HG03521 (cell line): ENCODE measurements around the gene ME3.

Experiments
- ATAC-seq: cut with Tn5 transposase; IDR thresholded peaks from one replicate; pipeline ENCODE4 v1.9.1; 2021; ENCODE audit warnings: mild to moderate bottlenecking, moderate library complexity; ENCODE audit not compliant: unreplicated experiment

ME3 gene

DNA sequence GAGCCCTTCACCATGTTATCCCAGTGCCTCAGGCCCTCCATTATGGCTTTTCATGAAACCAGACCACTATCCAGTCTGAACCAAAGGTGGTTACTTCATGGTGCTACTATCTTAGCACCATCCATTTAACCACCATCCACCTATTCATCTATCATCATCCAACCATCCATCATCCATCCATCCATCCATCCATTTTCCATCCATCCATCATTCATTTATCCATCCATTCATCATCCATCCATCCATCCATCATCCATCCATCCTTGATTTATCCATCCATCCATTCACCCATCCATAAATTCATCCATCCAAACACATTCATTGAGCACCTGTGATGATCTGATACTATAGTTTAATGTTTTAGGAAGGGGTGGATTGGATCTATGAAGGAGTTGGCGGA is 204.2 kb downstream of the ME3 start:
- no peak for ATAC-seq

DNA sequence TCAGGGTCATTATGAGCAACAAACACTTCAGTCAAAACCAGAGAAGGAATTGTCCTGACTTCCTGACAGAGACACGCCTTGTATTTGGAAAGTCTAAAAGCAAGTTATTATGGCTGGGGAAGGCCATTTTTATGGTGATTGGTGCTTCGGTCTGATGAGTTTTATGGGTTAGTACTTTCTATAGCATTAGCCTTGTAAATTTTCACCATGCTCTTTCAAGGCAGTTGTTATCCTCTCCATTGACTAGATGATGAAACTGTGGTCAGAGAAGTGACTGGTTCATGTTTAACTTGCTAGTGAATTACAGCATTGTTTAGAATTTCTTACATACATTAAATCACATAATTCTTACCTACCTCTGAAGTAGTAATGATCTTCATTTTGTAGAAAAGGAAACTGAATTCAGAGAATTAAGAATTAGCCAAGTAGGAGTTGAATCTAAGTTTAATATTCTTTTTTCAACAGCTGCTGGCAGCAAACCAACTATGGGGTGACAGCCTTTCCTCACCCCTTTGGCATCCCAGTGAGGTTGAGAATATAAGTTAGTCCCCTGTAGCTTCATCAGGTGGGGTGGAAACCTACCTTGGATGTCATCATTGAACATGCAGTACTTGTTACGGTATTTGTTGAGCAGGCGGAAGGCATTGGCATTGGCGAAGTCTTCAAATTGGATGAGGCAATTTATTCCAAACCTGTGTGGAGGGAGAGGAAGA is 207.8 kb downstream of the ME3 start:
- ATAC-seq = no peak

DNA sequence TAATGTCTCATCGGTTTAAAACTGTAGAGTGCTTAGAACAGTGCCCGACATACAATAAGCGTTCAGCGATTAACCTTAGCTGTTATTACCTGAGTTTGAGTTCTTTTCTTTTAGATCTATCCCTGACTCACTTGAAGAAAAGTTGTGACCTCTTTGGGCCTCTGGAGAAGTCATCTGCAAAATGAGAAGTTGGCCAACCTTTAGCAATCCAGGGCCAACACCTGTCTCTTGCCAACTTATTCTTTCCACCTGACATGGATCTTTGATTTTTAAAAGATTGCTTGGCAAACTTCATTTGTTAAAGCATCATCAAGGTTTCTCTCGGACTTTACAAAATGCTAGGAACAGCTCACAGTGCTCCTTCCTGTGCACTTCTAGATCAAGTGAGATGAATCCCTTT is 208.5 kb downstream of the ME3 start:
- ATAC-seq = no peak

DNA sequence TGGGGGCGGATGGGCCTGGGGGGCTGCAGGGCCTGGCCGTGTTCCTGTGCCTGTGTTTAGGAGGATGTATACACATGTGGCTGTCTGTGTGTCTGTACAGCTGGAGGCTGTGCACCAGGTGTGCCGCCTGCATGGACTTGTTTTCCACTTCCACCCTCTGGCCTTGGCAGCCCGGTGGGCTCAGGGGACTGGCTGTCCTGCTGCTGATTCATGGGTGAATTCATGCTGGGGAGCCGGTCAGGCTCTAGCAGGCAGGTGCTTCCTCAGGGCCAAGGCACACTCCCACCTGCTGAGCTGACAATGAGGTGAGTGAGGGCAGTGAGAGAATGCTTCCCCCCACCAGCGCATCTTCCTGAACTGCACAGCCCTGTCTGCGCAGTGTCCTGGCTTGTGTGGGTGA is 209.3 kb downstream of the ME3 start:
- no peak for ATAC-seq

DNA sequence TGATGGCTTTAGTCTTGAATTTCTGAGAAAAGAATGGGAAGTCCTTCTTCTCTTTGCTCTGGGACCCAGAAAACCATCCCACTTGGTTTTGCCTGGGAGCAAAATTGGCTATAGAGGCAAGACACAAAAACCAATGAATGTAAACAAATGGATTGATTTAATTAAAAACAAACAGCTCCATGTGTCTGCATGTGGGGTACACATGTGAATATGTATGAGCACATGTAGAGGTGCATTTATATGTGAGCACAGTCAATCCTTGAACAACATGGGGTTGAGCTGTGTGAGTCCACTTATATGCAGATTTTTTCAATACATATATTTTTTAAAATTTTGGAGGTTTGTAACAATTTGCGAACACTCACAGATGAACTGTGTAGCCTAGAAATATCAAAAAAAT is 210.5 kb downstream of the ME3 start:
- no peak for ATAC-seq

DNA sequence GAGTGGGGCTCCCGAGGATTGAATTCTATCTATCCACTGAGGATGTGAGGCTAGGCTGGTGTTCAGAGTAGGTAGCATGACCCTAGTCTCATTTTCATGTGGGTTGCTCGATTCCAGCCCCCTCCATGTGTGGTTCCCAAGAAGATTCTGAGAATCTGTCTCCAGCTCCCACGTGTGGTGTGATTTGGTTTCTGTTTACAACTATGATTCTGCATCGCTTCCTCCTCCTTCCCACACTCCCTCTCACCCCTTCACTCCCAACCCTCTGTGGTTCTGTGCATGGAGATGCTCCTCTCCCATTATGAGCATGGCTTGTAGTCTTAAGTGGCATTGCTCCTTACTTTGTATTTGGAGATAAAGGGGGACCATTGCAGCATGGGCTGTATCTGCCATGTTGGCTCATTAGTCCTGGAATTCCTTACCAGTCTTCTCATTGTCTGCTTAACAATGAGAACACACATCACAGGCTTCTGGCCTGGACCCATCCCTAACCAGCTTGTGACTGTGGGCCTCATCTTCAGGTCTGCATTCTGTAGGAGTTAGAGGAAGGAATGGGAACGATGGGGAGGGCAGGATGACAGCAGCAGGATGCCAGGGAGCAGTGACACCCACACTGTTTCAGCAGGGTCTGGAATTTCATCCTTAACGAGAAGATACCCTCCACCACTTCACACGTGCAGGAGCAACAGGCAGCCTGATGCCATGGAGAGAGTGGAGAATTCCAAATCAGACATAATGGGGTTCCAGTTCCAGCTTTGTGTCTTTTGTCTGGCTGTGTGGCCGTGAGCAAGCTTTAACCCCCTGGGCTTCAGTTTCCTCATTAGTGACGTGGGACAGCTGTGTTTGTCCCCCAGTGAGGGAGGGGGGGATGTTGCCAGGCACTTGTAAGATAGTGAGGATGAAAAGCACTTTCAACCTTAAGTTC is 211.7 kb downstream of the ME3 start:
- ATAC-seq = no peak

DNA sequence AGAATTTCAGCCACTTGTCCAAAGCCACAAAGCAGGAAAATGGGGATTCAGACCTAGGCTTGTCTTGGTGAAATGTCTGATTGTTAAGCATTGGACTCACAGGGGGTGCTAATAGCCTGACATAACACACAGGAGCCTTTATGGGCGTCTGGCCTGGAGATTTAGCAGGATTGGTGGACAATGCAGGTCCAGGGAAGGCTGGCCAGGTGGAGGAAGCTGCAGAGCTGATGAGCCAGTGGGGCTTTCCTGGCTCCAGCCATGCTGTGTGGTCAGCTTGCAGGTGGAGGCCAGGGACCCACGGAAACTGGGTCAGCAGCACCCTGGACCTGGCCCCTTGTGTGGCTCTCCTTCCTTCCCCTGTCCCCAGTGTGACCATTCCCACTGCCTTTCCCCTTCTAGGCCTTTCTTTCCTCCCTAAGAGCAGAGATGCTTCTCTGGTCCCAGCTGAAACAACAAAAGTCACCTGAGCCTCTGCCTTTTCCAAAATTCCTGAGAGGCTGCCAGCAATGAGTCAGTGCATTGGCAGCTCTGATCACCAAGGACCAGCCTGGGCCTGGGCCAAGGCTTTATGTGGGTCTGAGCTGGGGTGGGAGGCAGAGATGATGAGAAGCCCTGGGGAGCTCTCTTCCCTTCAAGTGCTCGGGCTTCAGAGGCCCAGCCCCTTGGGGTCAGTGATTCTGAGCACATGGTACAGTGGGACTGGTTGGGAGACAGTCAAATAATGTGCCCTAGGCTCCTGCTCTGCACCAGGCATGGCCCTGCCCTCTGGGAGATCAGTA is 212.5 kb downstream of the ME3 start:
- ATAC-seq = no peak

DNA sequence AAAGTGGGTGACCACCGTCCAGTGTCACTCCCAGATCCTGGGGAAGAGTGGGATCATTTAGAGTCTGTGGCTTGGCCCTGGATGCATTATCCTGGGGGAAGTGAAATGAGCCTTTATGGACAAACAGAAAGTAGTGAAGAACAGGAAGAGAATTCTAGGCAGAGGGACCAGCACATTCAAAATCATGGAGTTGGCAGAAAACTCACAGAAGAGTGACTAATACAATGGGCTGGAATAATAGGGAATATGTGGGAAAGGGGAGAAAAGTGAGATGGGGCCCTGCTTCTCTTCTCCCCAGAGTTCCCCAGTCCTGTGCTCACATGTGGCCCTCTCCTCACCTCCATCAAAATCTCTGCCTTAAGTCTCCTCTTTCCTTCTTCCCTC is 213.4 kb downstream of the ME3 start:
- ATAC-seq = no peak

DNA sequence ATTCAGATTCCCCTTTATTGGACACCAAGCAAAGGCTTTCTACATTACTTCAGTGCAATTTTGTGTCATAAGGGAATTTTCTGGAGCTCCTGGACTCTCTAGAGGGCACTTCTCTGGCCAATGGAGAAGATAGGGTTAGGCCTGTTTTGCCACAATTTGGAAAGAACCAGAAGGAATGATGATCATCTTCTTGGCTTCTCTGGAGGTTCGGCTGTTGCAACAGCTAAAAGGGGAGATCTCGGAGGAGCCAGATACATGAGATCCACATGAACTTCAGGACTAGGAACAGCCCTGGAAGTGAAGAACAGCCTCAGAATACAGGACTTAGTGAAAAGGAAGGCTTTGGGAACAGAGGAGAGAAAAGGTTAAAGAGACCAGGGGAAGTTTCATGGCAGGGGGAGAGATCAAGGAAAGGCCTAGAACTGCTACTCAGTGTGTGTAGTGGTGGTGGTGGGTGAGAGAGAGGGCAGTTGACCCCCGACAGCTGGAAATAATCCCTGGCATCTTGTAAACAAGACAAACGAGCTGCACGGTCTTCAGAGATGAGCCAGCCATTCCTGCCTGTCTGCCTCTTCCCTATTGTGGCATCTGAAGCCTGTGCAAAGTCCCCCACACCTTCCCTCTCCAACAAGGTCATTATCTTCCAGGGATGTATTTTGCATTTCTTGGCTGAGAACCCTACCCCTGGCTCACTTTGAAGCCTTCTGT is 214.0 kb downstream of the ME3 start:
- no peak for ATAC-seq

DNA sequence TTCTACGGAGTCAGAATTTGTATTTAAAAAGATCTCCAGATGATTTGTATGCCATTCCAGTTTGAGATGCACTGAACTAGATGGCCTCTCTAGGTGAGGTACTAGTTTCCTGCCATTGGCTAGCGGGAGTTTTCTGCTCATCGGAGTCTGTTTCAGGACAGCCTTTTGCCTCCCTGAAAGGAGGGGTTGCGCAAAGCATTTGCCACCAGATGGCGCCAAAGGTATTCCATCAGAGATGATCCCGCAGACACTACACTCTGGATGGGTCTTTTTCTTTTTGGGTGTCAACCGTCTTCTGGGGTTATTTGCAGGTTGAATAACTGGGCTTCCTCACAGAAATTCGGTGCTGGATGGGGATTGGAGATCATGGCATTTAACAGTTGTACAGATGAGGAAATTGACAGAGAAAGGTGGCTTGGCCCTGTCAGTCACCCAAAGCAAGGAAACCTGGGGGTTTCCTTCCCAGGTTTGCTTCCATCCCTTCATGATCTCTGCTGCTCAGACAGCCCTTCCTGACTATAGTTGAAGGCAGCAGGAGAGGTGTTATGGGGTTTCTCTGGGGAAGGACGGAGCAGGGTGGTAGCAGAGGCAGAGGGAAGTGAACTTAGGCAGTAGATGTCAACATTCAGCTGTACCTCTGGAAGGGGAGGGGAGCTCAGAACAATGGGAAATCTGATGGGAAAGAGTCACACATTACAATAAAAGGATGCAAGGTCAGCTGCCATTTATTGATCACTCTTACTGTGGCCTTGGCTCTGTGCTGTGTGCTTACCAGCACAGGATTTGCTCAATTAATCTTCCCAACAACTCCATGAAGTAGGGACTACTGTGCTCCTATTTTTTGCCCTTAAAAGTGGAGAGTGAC is 216.1 kb downstream of the ME3 start:
- peak; percentile 76 for ATAC-seq

DNA sequence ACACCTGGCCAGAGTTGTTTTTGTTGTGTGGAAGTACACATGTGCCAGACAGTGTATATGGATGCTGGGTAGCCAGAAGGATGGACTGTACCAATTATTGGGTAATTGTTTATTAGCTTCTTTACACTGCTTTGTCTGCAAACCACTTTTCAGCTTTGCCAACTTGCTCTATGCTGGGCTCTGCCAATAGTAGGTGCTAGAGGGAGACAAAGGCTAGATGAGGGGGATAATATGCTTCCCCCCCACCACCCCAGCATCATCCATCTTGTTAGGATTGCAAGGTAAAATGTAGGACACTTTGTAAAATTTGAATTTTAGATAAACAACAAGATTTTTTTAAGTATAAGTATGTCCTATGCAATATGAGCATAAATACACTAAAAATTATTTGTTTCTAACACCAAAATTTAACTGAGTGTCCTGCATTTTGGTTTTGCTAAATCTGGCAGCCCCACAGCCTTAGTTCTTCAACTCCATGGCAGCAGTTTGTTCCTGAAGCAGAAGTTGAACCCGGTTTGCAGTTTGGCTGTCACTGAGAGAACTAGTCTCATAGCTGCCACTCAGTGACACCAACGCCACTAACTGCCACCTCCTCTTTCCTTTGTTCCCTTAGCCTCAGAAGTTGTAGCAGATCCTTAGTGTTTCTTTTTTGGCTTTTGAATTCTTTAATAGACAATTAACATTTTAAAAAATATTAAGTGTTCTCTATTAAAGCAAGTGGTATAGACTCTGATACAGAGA is 219.0 kb downstream of the ME3 start:
- ATAC-seq = no peak

DNA sequence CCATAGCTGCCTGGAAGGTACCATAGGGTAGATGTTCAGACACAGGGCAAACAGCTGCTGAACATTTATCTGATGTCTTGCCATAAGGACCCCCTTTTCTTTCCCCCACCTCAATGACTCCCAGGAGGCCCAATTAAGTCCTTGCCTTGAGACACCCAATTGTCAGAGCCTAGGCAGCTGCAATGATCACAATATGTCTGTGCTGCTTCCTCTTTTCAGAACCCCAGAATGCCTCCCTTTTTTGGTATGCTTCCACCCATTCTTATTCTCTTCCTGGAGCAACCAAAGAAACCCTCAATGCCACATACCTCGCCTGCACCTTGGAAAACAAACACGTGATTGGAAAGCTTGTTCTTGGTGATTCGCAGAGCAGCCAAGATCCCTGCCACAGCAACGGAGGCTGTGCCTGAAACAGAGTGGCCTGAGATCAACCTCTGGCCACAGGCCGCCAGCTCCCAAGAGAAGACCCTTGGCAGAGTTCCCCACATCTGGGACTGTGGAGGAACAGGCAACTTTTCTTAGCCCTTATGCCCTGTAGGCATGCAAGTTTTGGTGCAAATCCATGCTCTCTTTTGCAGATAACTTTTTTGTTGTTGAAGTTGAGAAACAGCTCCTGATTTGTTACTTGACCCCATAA is 222.3 kb downstream of the ME3 start:
- no peak for ATAC-seq

DNA sequence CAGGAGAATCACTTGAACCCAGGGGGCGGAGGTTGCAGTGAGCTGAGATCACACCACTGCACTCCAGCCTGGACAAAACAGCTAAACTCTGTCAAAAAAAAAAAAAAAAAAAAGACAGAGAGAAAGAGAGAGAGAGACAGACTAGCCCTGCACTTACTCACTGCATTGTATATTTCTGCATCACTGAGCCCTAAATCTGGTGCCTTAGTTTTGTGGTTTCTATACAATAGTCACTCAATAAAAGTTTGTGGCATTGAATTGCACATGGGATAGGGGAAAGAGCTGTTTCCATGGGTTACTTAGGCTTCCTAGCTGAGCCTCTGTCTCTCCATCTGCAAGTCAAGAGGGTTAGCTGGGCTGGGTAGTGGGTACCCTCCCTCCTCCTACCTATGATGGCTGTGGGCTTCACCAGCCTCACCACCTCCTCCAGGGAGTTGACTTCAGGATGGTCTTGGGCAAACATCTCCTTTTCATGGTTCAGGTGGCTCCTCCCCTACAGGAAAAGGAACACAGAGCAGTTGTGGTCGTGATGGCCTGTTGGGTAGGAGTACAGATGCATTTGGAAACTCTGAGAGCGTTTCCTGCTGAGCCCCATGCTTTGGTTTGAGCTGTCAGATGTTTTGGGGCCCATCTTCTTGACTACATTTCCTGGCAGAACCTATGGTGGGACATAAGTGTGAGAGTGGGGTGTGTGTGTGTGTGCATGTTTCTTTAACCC is 224.5 kb downstream of the ME3 start:
- no peak for ATAC-seq

DNA sequence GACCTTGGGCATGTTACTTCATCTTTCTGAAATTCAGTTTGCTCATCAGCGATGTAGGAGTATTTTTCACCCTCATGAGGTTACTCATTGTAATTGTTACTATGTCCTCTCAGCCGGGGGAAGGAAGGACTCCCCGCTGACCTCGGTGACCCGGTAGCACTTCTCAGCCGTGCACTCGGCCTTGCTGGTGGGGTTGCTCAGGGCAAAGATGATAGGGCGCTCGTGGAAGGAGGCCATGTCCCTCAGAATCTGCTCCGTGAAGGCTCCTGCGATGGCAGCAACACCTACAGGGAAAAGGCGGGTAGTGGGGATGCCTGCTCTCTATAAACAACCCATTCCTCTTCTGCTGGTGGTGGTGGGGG is 225.5 kb downstream of the ME3 start:
- no peak for ATAC-seq

DNA sequence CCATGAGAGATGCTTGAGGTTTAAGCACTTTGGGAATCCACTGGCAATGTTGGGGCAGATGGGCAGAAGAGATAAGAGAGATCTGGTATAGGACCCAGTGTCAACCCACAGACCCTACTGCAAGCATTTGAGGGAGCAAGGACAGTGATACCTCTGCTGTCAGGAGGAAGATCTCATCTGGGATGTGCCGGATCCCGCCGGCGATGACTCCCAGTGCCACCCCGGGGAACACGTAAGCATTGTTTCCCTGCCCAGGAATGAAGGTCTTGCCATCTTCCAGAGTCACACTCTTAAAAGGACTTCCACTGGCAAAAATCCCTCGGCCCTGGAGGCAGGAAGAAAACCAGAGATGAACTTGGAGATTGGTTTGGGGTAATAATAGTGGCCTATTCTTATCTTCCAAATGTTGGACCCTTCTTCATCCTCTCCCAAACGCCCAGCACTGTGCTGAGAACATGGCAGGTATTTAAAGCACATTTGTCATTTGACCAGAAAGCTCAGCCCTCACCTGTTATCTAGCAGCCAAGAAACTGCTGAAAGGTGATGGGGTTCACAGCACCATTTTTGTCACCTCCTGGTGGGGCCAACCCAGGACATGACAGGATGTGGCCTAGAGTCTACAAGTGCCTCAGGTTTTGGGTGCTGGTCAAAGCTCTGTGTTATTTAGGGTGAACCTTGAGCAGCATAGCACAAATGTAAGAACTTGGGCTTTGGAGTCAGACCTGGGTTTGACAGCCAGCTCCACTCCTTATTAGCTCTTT is 226.1 kb downstream of the ME3 start:
- ATAC-seq = no peak

DNA sequence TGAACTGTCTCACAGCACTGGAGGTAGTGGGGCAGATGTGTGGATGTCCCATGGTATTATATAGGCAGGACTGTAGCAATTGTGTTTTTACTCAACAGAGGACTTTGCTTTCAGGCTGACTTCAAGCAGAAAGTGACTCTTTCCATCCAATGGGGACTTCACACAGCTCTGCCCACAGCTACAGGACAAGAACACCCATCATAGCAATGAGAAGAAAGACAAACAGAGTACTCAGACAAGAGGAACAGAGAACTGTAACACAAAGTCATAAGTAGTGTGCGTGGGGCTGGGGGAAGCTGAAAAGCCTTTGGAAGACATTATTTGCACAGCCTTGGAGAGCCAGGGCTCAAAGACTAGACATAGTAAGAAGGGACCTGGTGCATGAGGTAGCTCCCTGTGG is 227.4 kb downstream of the ME3 start:
- no peak for ATAC-seq

DNA sequence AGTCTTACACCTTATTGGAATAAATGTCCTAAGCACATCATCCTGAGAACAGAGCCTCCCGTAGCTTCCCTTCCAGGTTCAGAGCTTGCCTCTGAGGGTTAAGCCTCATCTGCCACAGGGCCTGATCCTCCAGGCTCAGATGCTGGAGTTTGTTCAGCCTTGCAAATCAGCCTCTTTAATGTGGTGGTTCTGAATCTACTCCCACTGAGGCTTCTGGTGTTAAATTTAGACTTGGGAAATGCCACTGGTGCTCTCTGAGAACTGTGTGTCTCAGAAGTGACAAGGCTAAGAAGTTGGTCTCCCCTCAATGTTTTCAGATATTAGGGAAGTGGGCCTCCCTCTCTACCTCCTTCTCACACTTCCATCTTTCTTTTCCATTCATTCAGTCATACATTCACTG is 229.0 kb downstream of the ME3 start:
- ATAC-seq = no peak

DNA sequence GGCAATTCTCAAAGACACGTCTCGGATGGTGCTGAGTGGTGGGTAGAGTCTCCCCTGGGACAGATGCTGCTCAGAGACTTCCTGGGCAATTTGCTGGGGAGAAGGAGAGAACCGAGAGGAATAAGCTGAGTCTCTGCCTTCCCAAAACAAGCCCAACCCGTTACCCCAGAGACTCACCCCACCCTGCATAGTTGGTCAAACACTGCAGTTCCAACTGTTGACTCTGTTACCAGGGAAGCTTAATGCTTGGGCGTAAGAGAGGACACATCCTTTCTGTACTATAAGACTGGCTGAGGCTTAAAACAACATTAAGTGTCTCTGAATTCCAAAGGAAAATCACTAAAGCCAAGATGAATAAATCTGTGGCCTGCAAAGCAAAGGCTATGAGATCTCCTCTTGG is 229.6 kb downstream of the ME3 start:
- ATAC-seq = no peak
